Midbrain (tissue), 1 donor: ENCODE data around the gene VPS37C.

Experiments used
- DNase-seq: peaks from one replicate; lab custom pipeline; 2025; lab: John Stamatoyannopoulos, UW

The VPS37C gene

GRCh38 chr11:61133145-61133544 is 28.1 kb downstream of the VPS37C start:
- DNase-seq: no peak

DNA sequence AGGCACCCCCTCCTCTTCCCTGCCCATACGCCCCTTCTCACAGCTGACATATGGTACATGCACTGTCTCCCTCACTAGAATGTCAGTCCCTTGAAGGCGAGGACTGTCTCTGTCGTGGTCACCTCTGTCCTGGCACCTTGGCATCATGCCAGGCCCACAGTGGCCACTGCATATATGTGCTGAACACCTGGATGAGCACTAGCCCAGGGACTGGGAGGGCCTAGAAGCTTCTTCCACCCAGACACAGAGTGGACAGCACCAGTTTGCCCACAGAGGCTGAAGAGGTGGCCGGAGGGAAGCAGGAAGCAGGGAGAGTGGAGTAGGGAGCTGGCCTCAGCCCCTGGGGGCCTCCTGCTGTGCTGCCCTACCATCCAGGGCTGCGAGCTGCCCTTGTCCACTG is 28.6 kb downstream of the VPS37C start:
- DNase-seq: no peak

GRCh38 chr11:61131998-61132555 is 29.1 kb downstream of the VPS37C start:
- DNase-seq: no peak

- no peak for DNase-seq
Measured at GRCh38 chr11:61131586-61131985, 29.6 kb downstream of the VPS37C start.

GRCh38 chr11:61131186-61131585 is 30.0 kb downstream of the VPS37C start:
- no peak for DNase-seq

DNA sequence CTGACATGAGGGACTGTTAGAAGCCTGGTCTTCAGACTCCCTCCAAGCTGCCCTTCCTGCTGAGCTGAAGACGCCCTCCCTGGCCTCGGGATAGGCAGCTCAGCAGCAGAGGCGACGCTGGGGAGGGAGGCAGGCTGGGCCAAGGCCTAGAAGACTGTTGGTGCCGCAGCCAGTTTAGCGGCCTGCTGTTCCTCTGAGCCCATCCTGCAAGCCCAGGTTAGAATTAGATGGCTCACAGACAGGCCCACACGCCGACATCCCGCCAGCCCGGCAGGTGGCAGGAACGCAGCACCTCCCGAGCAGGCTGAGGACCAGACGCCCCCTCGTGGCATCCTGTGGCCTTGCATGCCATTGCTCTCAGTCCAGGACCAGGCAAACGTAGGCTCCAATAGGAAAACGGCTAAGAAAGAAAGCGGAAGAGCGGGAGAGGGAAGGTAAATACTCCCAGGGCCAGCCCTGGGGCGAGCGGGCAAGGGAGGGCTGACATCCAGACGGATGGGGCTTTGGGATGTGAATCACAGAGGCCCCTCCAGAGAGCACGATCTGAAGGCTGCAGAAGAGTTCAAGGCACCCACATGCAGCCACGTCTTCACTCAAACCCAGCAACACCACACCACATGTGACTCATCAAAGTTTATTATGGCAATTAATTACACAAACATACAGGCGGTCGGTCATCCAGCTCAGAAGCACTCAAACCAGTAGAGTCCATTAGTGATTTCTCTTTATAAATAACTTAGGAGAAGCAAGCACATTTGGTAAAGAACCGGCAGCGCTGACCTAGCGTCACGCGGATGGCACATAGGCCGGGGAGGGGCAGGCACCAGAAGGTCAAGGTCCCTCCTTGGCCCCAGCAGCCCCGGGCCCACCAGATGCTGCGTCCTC is 31.3 kb downstream of the VPS37C start:
- no peak for DNase-seq

GRCh38 chr11:61128947-61129638 is 32.1 kb downstream of the VPS37C start:
- no peak for DNase-seq

GRCh38 chr11:61127991-61128390 is 33.2 kb downstream of the VPS37C start:
- no peak for DNase-seq

DNA sequence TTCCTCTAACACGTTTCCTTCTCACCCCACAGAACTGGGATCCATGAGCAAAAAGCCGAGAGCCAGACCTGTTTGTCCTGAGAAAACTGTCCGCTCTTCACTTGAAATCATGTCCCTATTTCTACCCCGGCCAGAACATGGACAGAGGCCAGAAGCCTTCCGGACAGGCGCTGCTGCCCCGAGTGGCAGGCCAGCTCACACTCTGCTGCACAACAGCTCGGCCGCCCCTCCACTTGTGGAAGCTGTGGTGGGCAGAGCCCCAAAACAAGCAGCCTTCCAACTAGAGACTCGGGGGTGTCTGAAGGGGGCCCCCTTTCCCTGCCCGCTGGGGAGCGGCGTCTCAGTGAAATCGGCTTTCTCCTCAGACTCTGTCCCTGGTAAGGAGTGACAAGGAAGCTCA is 35.0 kb downstream of the VPS37C start:
- no peak for DNase-seq

DNA sequence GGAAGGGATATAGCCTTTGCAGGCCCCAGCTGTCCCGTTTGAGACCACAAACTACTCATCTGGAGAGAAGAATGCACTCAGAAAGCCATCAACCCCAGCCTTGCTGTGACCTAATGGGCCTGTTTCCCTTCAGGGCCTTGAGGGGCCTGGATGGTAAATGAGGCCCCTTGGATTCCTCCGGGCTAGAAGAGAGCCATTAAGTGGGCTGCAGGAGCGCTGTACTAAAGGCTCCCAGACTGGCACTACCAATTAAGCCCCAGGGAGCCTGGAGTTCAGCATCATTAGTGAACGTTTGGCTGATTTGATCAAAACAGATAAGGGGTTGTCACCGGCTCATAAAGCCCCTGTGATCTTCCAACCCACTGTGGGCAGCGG is 35.9 kb downstream of the VPS37C start:
- DNase-seq: no peak

DNA sequence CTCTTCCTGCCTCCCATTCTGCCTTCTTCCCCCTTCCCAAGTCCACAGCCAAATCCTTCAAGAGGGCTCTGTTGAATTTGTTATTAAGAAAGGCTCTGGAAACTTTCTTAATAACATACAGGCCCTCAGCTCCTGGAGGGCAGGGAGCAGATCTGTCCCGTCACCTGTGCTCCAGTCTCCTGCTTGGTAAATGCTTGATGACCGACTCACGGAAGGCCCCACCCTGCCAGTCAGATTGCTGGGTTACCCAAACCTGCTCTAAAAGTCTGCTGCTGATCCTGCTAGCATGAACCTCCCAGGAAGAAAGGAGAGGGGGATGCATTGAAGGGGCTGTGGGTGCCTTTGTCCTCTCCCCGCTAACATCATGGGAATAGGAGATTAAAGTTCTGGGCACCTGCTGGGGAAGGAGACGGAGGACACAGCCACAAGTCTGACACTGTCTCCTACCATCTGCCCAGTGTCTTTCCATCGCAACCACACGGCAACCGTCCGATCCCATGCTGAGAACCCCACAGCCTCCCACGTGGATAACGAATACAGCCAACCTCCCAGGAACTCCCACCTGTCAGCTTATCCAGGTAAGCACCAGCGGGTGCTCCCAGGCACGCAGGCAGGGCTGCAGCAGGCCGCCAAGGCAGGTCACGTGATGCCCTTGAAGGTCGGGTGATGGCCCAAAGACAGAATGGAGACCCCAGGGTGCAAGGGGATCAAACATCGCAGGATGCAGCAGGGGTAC is 36.5 kb downstream of the VPS37C start:
- no peak for DNase-seq

DNA sequence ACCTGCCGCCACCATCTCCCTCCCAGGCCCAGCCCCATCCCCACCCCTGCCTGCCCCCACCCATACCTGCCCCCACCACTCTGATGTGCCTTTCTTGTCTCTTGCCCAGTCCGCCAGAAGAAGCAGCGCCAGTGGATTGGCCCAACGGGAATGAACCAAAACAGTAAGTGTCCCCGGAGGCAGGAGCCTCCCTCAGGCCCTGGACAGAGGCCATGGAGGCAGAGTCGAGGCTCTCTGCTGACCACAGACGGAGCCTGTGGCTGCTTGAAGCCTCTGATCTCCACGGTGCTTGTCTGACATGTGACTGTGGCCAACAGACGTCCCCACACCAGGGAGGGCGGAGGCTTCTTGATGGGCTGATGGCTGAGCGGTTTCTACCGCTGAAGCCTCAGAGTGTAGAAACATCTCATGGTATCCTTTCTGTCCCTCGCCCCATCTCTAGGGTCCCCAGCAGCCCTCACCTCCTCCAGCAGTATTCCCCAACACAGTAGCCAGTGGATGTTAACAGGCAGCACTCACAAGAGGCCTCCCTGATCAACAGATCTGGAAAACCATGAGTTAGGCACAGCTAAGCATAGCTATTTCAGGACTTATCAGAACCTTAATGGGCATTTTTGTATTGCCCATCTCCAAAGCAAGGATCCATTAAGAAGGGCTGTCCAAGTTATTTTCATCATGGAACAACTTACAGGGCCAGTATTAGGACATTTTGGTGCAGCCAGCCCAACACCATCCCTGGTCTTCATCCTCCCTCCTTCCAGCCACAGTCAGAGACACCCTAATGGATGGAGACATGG is 37.3 kb downstream of the VPS37C start:
- no peak for DNase-seq

DNA sequence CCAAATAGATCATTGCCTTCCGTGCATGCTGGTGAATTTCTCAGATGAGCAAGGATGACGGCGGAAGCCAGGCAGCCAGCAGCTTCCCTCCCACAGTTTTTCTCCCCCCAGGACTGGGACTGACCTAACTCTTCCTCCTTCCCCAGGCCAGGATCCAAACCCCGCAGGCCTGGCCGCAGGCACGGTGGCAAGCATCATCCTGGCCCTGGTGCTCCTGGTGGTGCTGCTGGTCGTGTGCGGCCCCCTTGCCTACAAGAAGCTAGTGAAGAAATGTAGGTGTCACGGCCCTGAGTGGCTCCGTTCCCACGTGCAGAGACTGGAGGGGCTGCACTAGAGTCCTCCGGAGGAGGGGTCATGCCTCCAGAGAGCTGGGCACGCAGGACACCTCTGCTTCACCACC is 38.5 kb downstream of the VPS37C start:
- DNase-seq: no peak

DNA sequence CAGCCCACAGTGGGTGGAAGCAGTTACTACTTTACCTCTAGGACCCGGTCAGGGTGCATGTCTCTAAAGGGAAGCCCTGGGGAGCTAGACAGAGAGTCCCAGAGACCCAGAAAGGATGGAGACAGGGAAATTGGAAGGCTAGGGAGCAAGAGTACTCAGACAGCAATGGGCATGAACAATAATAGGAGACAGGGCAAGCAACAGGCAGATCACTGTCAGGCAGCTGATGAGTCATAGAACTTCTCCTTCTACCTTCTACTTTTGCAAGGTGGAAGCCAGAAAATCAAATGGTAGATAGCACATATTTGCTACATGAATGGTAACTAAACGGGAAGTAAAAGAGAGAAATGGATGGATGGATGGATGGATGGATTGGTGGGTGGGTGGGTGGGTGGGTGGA is 39.3 kb downstream of the VPS37C start:
- DNase-seq: no peak

DNA sequence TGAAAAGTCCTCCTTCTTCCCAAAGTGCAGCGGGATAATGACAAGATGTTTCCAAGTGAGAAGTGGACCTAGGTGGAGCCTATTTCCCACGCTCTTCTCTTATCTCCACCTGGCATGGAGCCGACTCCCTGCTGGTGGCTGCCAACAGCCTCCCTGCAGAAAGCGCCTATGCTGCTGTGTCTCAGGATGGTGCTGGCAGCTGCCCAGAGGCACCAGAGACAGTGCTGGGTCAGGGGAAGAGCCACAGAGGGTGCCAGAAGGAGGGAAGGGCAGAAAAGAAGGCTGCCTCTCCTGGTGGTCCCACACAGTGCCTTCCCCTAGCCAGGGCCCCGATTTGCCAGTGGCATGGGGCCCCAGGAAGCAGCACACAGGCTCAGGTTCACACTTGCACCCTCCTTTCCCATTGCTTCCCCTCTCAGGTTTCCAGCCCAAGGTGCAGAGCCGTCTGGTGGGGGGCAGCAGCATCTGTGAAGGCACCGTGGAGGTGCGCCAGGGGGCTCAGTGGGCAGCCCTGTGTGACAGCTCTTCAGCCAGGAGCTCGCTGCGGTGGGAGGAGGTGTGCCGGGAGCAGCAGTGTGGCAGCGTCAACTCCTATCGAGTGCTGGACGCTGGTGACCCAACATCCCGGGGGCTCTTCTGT is 39.9 kb downstream of the VPS37C start:
- no peak for DNase-seq

- no peak for DNase-seq
Measured at GRCh38 chr11:61120706-61121191, 40.5 kb downstream of the VPS37C start.

DNA sequence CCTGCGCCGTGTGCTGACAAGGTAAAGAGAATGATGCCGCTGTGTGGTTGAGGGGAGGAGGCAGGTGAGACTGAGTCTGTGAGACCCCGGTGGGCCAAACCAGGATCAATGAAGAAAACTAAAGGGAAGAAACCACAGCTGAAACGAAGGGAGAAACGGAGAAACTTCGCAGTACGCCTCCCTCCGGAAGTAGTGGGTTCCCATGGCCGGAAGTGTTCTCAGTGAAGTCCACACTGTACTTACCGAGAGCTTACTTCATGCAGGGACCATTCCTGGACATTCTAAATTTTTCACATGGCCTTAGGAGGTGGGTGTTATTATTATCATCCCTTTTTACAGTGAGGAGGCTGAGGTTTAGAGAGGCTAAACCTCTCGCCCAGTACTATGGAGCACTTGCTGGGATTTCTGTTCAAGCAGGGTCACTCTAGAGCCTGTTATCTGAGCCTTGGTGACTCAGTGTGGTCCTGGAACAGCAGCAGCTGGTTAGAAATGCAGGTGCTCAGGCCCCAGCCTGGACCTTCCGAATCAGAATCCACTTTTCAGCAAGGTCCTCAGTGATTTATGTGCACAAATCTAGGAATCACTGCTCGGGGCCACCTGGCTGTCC is 41.0 kb downstream of the VPS37C start:
- DNase-seq: no peak

DNA sequence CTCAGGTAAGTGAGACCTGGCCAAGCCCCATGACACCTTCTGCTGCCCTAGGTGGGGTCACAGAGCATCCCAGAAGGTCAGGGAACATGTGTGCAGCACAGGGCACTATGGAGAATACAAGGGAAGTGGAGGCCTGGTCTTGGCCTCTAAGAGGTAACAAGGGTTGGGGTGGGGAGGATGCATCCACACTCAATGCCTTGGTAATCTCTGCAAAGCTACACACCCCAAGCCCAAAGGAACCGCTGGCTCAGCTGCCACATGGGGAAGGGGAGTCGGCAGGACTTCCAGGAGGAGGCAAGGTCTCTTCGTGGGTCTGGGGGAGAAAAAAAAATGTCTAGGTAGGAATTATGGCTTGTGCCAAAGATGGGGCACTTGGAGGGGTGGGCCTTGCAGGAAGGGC is 41.7 kb downstream of the VPS37C start:
- DNase-seq: no peak

DNA sequence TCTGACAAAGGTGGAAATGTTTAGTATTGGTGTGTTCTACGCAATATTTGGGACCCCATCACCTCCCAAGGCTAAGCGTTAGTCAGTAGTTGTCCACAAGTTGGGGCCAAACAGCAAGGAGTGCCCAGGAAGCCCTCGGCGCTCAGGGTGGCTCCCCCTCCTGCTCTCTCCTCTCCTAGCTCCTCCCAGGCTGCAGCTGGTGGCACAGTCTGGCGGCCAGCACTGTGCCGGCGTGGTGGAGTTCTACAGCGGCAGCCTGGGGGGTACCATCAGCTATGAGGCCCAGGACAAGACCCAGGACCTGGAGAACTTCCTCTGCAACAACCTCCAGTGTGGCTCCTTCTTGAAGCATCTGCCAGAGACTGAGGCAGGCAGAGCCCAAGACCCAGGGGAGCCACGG is 42.2 kb downstream of the VPS37C start:
- DNase-seq: no peak

GRCh38 chr11:61118406-61118805 is 42.8 kb downstream of the VPS37C start:
- DNase-seq: no peak

- no peak for DNase-seq
Measured at GRCh38 chr11:61118004-61118403, 43.2 kb downstream of the VPS37C start.
